ENCODE results near the gene IL3. TPM values are rescaled to one million over a fixed set of nuclear protein-coding genes. Genes with fewer than 3 reads are reported as not detected.

Gene IL3
- total RNA-seq, 1 experiment from 2014 or later, result not detected

- in situ Hi-C loops (cut with HindIII; ENCODE audit: low pct_unique_long_range_greater_than_20kb, low sequenced_read_pairs) (no loop called here), intact Hi-C loops (cut with micrococcal nuclease; ENCODE audit: unreplicated experiment) (no loop called here)
- H3K27ac ChIP-seq (ENCODE audit: low read length), result no peak overlapping the region
- POLR2A ChIA-PET, result no interaction called here
- no peaks in the 10 kb centered on the region for H3K9me3 ChIP-seq (ENCODE audit: control insufficient read depth, insufficient read depth, low read depth, low read length)
- no peaks in the 10 kb centered on the region for H3K4me1 ChIP-seq (ENCODE audit: control insufficient read depth, insufficient read depth, low read length)
- TF ChIP-seq REST (IDR thresholded peaks at IDR 0.05; ENCODE audit: insufficient read depth in 1 of 2, low read depth in 2 of 2, low read length in 1 of 2), result no peak
- no peak for TF ChIP-seq SIN3A (IDR thresholded peaks at IDR 0.05; ENCODE audit: borderline replicate concordance, insufficient read depth, low read depth, low read length)
- TF ChIP-seq CTCF (IDR thresholded peaks at IDR 0.05), result no peak
- no peak for TF ChIP-seq POLR2AphosphoS5 (IDR thresholded peaks at IDR 0.05; ENCODE audit: low read depth, low read length)
- no peak for TF ChIP-seq TCF7L2 (IDR thresholded peaks at IDR 0.05; ENCODE audit: low read depth, low read length)
- H3K36me3 ChIP-seq (ENCODE audit: control insufficient read depth, insufficient read depth, low read length), result no peaks in the 10 kb centered on the region
- no peak overlapping the region for H3K4me3 ChIP-seq (ENCODE audit: low read depth in 2 of 2, low read length in 2 of 2)
- DNase-seq (ENCODE audit: low read depth, low spot score), result no peak
- BruUV-seq (replicated peaks), result no TSS peak
- ATAC-seq, result no peak
- H3K27me3 ChIP-seq (ENCODE audit: control insufficient read depth, insufficient read depth, low read length), result peaks cover 1% of the 10 kb centered on the region; the same call in 1 of the 2 replicates
- CTCF ChIA-PET, result no interaction called here
Measured at GRCh38 chr5:132110930-132111329, 50.5 kb downstream of the IL3 start.

- Histone ChIP-seq H3K27me3 (ENCODE audit: control insufficient read depth, insufficient read depth, low read length) (peaks cover 3% of the 10 kb centered on the region; the same call in 1 of the 2 replicates), H3K36me3 (ENCODE audit: control insufficient read depth, insufficient read depth, low read length) (no peaks in the 10 kb centered on the region), H3K4me1 (ENCODE audit: control insufficient read depth, insufficient read depth, low read length) (no peaks in the 10 kb centered on the region), H3K9me3 (ENCODE audit: control insufficient read depth, insufficient read depth, low read depth, low read length) (no peaks in the 10 kb centered on the region), H3K4me3 (ENCODE audit: low read depth in 2 of 2, low read length in 2 of 2) (no peak overlapping the region), H3K27ac (ENCODE audit: low read length) (no peak overlapping the region)
- in situ Hi-C loops (cut with HindIII; ENCODE audit: low pct_unique_long_range_greater_than_20kb, low sequenced_read_pairs), result no loop called here
- DNase-seq (ENCODE audit: low read depth, low spot score) (no peak), ATAC-seq (no peak)
- ChIA-PET POLR2A (no interaction called here), CTCF (no interaction called here)
- intact Hi-C loops (cut with micrococcal nuclease; ENCODE audit: unreplicated experiment), result no loop called here
- BruUV-seq (replicated peaks), result no TSS peak
- TF ChIP-seq CTCF (IDR thresholded peaks at IDR 0.05) (no peak), REST (IDR thresholded peaks at IDR 0.05; ENCODE audit: insufficient read depth in 1 of 2, low read depth in 2 of 2, low read length in 1 of 2) (no peak), TCF7L2 (IDR thresholded peaks at IDR 0.05; ENCODE audit: low read depth, low read length) (no peak), SIN3A (IDR thresholded peaks at IDR 0.05; ENCODE audit: borderline replicate concordance, insufficient read depth, low read depth, low read length) (no peak), POLR2AphosphoS5 (IDR thresholded peaks at IDR 0.05; ENCODE audit: low read depth, low read length) (no peak)
Measured at GRCh38 chr5:132112111-132112510, 51.7 kb downstream of the IL3 start.

Other genes starting within 250 kb of the IL3 start
- not detected for gene MEIKIN, start 115.0 kb upstream of the IL3 start, total RNA-seq (2021; ENCODE audit: unreplicated experiment)
- 0.18 TPM for gene ACSL6, start 49.0 kb upstream of the IL3 start, total RNA-seq (2021; ENCODE audit: unreplicated experiment)
- not detected for gene CSF2, start 13.1 kb downstream of the IL3 start, total RNA-seq (2021; ENCODE audit: unreplicated experiment)
- gene P4HA2, start 167.2 kb downstream of the IL3 start, total RNA-seq (2021; ENCODE audit: unreplicated experiment), result 25.1 TPM
- 9.9 TPM for gene PDLIM4, start 197.0 kb downstream of the IL3 start, total RNA-seq (2021; ENCODE audit: unreplicated experiment)
- 1.5 TPM for gene SLC22A4, start 233.7 kb downstream of the IL3 start, total RNA-seq (2021; ENCODE audit: unreplicated experiment)

All from Panc1 (cell line).